ENCODE measurements around the gene GRAMD1B. TPM values are rescaled to one million over a fixed set of nuclear protein-coding genes. Genes with fewer than 3 reads are reported as not detected.

GRAMD1B gene
- total RNA-seq, 1 experiment from 2014 or later, result 12.7 TPM

DNA sequence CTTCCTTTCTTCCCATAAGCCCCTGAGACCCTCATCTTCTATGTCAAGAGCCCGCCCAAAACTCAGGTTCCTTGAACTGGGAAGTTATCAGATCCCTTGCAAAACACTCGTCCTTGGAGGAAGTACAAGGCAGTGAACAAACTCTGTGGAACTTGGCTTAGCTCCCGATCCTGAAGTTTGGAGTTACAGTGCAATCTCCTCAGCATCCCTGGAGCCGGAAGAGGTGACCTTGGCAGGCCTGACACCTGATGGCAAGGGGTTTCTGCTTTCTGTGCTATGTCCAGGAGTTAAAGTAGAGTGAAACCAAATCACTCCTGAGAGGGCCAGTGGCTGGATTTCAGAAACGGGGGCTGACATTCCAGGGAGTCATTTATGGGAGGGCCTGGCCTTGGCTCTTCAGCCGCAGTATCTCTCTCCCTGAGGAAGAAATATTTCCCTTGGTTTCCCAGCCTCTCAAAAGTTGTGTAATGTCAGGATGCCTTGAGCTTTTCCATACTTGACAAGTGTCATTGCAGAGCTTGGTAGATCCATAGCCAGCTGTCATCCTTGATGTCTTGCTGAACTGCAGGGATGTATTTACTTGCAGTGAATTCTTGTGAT, 1.9 kb upstream of the GRAMD1B start:
- H3K9me2 ChIP-seq (ENCODE audit: insufficient read depth), result no peaks in the 10 kb centered on the region
- H2AFZ ChIP-seq (ENCODE audit: low read depth, low read length, poor library complexity, severe bottlenecking), result no peak overlapping the region
- no peak for TF ChIP-seq MAX (IDR thresholded peaks at IDR 0.05)
- no peak for TF ChIP-seq CBX3 (IDR thresholded peaks at IDR 0.05; ENCODE audit: low read depth)
- no peak for TF ChIP-seq RAD21 (IDR thresholded peaks at IDR 0.05; ENCODE audit: low read depth)
- TF ChIP-seq SP1 (IDR thresholded peaks at IDR 0.05; ENCODE audit: low read depth), result no peak
- no peak for TF ChIP-seq SIN3A (IDR thresholded peaks at IDR 0.05; ENCODE audit: low read depth)
- no peak for TF ChIP-seq YY1 (IDR thresholded peaks at IDR 0.05; ENCODE audit: extremely low read depth, insufficient replicate concordance, low read depth, low read length)
- TF ChIP-seq, protein P1, sequence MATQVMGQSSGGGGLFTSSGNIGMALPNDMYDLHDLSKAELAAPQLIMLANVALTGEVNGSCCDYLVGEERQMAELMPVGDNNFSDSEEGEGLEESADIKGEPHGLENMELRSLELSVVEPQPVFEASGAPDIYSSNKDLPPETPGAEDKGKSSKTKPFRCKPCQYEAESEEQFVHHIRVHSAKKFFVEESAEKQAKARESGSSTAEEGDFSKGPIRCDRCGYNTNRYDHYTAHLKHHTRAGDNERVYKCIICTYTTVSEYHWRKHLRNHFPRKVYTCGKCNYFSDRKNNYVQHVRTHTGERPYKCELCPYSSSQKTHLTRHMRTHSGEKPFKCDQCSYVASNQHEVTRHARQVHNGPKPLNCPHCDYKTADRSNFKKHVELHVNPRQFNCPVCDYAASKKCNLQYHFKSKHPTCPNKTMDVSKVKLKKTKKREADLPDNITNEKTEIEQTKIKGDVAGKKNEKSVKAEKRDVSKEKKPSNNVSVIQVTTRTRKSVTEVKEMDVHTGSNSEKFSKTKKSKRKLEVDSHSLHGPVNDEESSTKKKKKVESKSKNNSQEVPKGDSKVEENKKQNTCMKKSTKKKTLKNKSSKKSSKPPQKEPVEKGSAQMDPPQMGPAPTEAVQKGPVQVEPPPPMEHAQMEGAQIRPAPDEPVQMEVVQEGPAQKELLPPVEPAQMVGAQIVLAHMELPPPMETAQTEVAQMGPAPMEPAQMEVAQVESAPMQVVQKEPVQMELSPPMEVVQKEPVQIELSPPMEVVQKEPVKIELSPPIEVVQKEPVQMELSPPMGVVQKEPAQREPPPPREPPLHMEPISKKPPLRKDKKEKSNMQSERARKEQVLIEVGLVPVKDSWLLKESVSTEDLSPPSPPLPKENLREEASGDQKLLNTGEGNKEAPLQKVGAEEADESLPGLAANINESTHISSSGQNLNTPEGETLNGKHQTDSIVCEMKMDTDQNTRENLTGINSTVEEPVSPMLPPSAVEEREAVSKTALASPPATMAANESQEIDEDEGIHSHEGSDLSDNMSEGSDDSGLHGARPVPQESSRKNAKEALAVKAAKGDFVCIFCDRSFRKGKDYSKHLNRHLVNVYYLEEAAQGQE (IDR thresholded peaks at IDR 0.05; ENCODE audit: low read depth), result no peak
- DNase-seq (ENCODE audit: low read depth, low spot score) (no peak), ATAC-seq (no peak)
- BruUV-seq (replicated peaks), result no TSS peak
- intact Hi-C loops (cut with micrococcal nuclease), result no loop called here
- ChIA-PET RAD21 (ENCODE audit: low non-redundant PET in 1 of 2, low total read pairs in 2 of 2, uncharacterized antibody in 2 of 2, unreplicated experiment in 2 of 2) (no interaction called here), POLR2A (no interaction called here), CTCF (no interaction called here)
- H3K9me3 ChIP-seq (ENCODE audit: control insufficient read depth in 1 of 2, insufficient read depth in 1 of 2, low read depth in 1 of 2, low read length in 2 of 2), result no peaks in the 10 kb centered on the region
- H3K4me2 ChIP-seq (ENCODE audit: low read length), result no peak overlapping the region
- peaks cover 32% of the 10 kb centered on the region for H3K27me3 ChIP-seq (ENCODE audit: insufficient read depth, low read length)
- no peaks in the 10 kb centered on the region for H4K20me1 ChIP-seq (ENCODE audit: insufficient read depth)
- no peak overlapping the region for H3K9ac ChIP-seq (ENCODE audit: low read length)
- no peaks in the 10 kb centered on the region for H3K36me3 ChIP-seq (ENCODE audit: control insufficient read depth in 1 of 2, insufficient read depth in 2 of 2, low read length in 2 of 2)
- no peaks in the 10 kb centered on the region for H3K79me2 ChIP-seq (ENCODE audit: insufficient read depth, low read length)
- H3K27ac ChIP-seq (ENCODE audit: low read depth, low read length), result no peak overlapping the region
- H3K4me3 ChIP-seq (replicated peaks in 1 of 2; ENCODE audit: low read depth in 1 of 2, low read length in 2 of 2), result no peak overlapping the region
- no peaks in the 10 kb centered on the region for H3K4me1 ChIP-seq (ENCODE audit: control insufficient read depth in 1 of 2, insufficient read depth in 2 of 2, low read length in 2 of 2)
